Left kidney (tissue), 2 donors: ENCODE results near the gene LPP. TPM values are rescaled to one million over a fixed set of nuclear protein-coding genes. Genes with fewer than 3 reads are reported as not detected.

Source experiments
- DNase-seq: peaks from one replicate; pipeline ENCODE4 v3.0.0-alpha.2; 2013
- polyA plus RNA-seq: library from polyadenylated mRNA; unstranded; fragments of 120-200 nt; gene quantifications from one replicate; pipeline ENCODE4 v1.2.1, GENCODE V29; 2013; ENCODE audit not compliant: insufficient read length

The LPP gene
- polyA plus RNA-seq, 1 donor: 32.9 TPM

GRCh38 chr3:188169830-188170455 lies 16.0 kb downstream of the LPP start:
- DNase-seq: no peak

DNA sequence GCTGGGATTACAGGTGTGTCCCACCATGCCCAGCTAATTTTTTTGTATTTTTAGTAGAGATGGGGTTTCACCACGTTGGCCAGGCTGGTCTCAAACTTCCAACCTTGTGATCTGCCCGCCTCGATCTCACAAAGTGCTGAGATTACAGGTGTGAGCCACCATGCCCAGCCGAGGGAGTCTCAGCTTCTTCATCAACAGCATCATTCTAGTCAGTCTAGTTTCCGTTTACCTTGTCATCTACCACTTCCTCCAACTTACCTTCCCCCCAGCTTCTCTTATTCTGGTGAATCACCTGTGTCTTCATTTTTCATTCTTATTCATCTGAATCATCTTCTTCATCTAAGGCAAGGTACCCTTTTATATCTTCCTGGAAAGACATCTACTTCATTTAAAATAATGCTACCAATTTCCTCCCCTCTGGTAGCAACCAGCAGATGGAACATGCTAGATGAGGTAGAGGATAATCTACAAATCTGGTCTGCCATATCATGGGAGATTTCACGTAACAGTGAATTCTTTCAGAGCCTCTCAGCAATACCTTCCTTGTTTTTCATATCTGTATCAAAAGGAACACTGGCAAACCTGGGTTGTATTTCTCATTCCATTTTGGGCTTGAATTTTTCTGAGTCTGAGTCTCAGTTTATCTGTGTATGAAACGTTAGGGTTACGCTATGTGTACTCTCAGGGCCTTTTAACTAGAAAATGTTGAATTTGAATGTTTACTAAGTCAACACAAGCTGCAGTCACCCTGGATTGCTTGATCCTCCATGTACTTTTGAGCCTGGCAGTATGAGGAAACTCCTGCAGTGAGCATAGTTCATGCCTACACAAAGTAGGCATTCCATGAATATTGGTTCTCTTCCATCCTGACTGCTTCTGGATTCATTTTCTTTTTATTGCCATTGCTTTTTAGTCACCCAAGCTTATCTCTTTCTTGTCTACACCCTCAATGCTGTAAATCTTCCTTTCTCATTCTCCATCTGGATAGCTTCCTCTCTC lies 16.8 kb downstream of the LPP start:
- no peak for DNase-seq

GRCh38 chr3:188171682-188172467 lies 17.9 kb downstream of the LPP start:
- DNase-seq: no peak

DNA sequence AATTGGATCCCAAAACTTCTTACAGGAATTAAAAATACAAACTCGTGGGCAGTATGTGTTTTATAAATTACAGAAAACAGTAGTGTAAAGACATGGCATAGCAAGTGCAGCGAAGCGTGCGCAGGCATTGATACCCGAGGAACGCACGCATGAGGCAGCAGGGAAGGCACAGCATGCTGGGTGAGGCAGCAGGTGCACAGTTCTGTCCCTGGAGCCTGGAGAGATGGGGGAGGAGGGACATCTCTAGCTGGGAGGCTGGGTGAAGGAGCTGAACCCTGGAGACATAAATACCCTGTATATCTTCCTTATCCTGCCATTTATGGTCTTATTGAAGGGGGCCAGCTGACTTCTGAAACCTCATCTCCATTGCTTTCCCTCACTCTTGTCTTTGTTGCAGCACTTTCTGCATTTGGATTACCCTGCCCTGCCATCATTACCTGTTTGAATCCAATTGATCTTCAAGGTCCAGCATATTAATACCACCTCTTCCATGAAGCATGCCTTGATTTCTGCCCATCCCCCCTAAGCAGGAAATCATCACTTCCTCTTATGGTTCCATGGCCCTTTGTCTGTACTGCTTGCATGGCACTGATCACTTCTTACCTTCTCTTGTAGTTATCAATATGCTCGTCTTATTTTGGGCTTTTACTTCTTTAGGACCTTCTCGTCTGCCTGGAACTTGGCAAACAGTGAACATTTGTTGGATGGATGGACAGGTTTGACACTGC lies 20.5 kb downstream of the LPP start:
- no peak for DNase-seq

DNA sequence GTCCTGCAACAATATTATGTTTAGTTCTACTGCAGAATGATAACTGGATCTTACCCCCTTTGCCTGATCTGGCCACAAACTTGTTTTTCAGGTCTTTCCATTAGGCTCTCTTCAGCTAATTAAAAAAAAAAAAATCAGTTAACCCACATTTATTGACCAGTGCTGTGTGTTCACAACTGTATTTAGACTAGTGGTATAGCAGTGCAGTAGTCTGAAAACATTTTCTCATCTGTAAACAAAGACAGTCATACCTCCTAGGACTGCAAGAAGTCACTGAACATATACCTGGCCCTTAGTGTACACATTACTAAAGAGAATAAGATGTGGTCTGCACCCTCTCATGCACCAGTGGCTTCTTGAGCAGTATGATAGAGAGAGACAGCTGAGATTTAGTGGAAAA lies 22.5 kb downstream of the LPP start:
- DNase-seq: no peak

- no peak for DNase-seq
Observed at GRCh38 chr3:188176884-188177283, 22.9 kb downstream of the LPP start.

DNA sequence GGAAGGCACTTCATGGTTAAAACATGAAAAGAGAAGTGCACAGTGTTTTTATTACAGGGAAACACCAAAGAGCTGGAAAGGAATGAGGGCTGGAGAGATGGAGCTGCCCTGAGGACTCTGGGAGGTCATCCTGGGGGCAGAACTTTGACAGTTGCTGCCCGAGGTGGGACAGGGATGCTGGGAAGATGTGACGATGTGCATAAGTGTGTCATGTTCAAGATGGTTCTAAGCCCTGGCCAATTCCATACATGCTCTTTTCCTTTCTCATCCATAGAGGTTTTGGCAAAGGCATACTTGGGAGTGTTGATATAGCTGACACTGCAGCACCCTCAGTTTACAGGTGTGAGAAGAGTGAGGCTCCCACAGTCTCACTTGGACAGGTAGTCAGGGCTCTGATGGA lies 23.8 kb downstream of the LPP start:
- DNase-seq: no peak

DNA sequence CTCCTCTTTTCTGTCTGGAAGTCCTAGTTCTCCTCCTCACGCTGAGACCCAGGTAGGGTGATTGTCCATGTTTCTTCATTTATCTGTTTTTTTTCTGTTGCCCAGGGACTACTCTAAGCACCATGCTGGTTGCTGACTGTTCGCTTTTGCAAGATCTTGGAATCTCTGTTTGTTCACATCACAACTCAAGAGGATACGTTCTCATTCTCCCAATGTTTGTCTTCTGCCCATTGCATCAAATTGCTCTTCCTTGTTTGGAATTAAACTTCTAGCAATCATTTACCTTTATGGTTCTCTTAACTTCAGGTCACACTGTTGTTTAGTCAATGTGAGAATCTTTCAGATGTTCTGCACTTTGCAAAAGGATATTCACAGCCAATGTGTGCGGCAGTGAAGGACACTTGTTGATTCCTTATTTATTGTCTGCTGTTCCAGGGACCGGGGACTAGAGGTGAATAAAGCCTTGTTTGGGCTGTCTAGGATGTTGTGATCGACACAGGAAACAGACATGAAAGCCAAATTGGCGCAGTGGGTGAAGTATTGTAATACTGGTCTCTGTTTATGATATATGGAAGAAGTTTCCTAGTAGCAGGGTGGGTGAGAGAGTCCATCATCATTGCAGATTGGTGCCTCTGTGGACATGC lies 24.5 kb downstream of the LPP start:
- DNase-seq: no peak

DNA sequence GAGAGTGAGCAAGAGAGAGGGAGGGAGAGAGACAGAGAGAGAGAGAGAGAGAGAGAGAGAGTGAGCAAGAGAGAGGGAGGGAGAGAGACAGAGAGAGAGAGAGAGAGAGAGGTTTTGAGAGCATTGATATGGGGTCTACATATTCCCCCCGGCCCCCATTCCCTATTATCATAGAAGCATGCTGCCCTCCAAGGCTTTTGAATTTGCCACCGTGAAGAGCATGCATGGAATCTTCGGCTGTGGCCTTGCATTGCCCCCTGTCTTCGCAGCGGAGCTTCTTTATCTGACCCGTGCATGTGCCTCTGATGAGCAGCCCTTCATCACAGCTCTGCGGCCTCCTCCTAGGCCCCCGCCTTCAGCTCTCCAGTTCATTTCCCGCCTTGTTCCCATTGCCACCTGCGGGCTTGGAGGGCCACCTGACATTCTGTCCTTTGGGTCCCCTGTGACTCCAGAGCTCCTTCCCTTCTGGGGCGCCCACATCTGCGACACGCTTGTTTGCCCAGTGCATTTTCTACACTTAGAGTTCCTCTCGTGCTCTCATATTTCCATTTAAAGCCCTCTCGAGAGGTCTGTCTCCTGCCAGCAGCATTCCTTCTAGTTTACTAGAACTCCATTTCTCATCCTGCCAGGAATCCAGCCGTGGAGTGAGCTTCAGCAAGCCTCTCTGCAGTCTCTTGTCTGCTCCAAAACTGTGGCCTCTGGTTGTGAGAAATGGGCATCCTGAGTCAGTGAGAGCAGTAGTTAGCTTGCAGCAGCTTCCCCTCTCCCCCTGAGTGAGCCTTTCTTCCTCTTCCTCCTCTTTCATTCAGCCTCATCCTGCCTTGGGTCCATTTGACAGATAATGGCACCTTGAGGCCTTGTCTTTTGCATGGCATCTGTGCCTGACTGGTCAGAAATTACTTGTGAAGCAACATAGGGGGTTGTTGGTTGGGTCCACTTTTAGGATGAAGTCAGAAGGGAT lies 25.3 kb downstream of the LPP start:
- peak; percentile 28 for DNase-seq

DNA sequence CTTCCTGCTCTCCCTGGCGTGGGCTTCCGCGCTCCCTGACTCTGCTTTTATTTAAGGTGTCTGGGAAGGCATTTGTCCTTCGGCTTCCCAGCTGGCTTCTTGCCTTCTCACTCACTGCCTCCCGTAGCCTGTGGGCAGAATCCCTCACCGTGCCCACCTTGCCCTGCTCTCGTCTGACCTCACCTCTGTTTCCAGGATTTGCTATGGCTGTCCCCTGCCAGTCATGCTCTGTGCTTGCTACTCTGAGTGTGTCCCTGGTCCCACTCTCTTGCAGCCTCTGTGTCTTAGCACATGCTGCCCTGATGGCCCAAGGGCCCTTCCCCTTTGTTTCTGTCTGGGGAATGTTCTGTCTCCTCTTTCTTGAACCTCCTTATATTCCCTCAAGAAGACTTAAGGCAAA lies 26.2 kb downstream of the LPP start:
- no peak for DNase-seq

DNA sequence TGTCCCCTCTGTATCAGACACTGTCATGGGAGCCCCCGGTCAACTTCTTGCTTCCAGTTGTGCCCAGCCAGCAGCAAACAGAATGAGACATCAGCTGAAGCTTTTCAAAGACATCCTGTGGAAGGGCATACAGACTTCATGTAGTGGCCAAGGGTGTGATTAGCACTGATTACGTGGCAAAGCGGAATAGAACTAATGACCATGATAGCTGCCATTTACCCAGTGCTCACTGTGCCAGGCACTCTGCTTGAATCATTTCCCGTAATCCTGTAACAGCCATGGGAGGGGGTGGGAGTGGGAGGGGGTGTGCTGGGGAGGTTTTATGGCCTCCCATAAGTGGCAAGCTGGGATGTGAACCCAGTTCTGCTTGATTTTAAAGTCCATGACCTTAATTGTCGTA lies 29.5 kb downstream of the LPP start:
- DNase-seq: no peak

DNA sequence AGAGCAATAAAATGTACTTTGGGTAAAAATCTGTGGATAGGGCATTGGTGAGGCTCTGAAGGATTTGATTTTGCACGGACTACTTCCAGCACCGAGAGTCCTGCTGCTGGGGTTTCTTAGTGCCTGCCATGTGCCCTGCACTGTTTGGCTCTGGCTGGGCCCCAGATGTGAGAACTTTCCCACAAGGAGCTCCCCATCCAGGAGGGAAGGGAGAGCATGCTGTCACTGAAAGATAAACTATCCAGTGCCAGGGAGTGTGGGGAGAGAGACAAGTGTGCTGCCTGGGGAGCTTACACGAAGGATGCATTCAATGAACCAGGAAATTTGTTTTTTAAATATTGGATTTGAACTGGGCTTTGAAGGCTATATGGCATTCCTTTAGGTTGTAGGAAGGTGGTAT lies 30.2 kb downstream of the LPP start:
- DNase-seq: no peak

DNA sequence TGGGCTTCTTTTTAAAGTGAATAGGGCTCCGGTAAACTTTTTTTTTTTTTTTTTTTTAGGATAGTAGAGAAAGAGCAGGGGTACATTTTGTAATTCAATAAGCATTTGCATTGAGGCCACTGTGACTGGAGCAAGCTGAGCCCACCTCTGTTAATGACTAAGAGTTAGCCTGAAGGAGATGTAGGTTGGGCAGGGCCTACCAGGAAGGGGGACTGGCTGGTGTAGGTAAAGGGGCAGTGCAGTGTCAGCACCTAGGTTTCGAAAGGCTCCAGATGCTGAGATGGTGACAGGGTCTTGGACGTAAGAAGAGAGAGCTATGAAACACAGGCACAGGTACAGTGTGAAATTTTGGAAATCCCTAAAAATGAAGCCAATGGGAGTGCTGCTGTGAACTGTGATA lies 30.7 kb downstream of the LPP start:
- DNase-seq: no peak

DNA sequence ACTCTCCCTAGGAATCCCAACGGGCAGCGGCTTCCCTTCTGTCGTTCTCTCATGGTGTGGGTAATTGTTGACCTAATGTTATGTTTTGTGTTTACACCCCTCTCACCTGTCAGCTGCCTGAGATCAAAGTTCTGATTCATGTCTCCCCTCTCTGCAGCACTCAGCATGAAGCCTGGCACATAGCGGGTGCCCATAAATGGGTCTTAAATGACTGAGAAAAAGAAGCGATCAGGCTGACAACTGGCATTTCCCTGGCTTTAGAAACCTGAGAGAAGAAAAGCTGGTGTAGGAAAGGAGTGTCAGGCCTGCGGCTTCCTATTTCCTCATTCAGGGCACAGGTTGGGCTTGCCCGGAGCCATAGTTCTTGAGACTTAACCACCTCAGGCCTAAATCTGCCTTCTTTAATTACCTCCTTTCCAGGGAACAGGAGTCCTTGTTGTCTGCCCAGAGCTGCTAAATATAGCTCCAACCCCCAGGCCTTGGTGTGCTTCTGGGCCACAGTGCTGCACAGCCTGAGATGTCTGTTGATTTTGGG lies 31.8 kb downstream of the LPP start:
- peak; percentile 69 for DNase-seq

DNA sequence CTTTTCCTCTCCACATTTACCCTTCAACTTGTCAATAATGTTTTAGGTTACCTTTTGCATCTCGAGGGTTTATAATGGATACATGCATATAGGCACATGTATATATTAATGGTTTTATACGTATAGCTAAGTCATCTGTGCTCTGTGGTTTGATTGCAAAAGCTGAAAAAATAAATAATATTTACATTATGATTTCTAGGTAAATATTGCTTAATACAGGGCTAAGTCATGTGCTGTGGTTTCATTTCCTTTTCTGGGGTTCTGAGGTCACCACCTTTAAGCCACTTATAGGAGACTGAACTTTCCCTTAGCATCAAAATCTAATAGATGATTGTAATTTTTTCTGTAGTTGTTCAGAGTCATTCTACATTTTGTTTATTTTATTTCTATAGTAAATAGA lies 33.1 kb downstream of the LPP start:
- no peak for DNase-seq

DNA sequence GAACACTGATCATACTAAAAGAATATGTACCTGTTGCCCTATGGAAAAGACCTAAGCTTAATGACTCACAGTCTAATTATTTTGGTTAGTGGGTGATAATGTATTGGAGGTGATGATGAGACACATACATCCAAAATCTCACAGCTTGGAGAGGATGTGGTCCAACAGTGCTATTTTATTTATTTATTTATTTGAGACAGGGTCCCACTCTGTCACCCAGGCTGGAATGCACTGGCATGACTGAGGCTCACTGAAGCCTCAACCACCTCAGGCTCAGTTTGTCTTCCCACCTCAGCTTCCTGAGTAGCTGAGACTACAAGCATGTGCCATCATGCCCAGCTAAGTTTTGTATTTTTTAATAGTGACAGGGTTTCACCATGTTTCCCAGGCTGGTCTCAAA lies 35.0 kb downstream of the LPP start:
- no peak for DNase-seq

DNA sequence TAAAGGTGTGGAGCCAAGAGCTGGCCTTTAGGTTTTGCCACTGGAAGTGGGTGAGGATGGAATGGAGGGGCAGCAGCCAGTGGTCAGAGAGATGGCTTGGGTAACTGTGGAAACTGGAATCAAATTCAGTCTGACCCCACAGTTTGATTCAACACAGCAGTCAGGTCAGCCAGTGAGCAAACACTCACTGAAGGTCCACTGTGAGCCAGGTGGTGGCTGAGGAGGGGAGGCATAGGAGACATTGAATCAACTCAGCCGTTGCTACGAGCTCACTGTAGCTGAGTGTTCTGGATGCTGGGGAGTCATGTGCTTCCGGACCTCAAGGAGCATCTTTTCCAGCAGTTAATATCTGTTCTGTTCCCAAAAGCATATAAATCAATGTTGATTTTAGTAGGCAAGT lies 37.5 kb downstream of the LPP start:
- no peak for DNase-seq

GRCh38 chr3:188192034-188192433 lies 38.1 kb downstream of the LPP start:
- no peak for DNase-seq

DNA sequence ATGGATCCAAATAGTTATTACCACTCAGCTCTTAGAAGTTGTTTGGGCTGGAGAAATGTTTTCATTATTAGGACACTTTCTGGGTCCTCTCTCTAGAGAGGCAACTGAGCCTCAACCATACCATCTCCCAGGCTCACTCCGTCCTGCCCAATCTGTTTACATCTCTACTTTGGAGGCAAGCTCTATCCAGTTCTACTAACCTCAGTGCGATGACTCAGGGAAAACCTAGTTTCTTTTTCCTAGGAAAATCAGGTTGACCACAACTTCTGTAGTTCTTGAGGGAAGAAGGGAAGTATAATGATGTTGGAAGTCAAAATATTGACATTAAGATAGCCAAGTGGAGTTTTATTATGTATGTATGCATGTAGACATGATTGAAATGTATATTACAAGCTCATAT lies 40.4 kb downstream of the LPP start:
- DNase-seq: no peak
